DOHH2 (cell line): Measurements from ENCODE around the gene NT5C3B.
A peak's percentile ranks its signal among the peaks of the same experiment; 100 is the strongest.
"Not testable (repeated sequence)": the region's sequence is repeated elsewhere in the genome, so short reads cannot be mapped to it uniquely, and the experiment has no call there.

Source experiments
- H3F3A ChIP-seq: fragments of 200-600 bp; sonication (generic), shearing (Covaris generic); 2 replicates; pipeline ENCODE4 v1.6.0; 2016; ENCODE audit warnings: antibody characterized with exemption, mild to moderate bottlenecking; ENCODE audit not compliant: control insufficient read depth, insufficient read depth
- H3K27ac ChIP-seq: fragments of 200-600 bp; sonication (generic); 2 replicates; pipeline ENCODE4 v1.5.1; 2014; ENCODE audit warnings: low read depth, mild to moderate bottlenecking, low read length, moderate library complexity
- H3K27me3 ChIP-seq: fragments of 200-600 bp; sonication (generic); 2 replicates; pipeline ENCODE4 v1.6.1; 2014; ENCODE audit warnings: mild to moderate bottlenecking, low read length, mixed read lengths; ENCODE audit not compliant: control insufficient read depth
- H3K36me3 ChIP-seq: fragments of 200-600 bp; sonication (generic); 2 replicates; pipeline ENCODE4 v1.6.1; 2014; ENCODE audit warnings: mild to moderate bottlenecking, low read length, moderate library complexity, mixed read lengths; ENCODE audit not compliant: control insufficient read depth
- H3K4me1 ChIP-seq: fragments of 200-600 bp; sonication (generic); 2 replicates; pipeline ENCODE4 v1.6.1; 2014; ENCODE audit warnings: mild to moderate bottlenecking, low read length, mixed read lengths; ENCODE audit not compliant: control insufficient read depth
- H3K4me2 ChIP-seq: fragments of 200-600 bp; sonication (generic); 2 replicates; pipeline ENCODE4 v1.6.0; 2014; ENCODE audit warnings: mild to moderate bottlenecking, low read length, moderate library complexity
- H3K4me3 ChIP-seq: fragments of 200-600 bp; sonication (generic); 2 replicates; pipeline ENCODE4 v1.5.1; 2014; ENCODE audit warnings: mild to moderate bottlenecking, low read length, mixed read lengths
- H3K79me2 ChIP-seq: fragments of 200-600 bp; sonication (generic); 2 replicates; pipeline ENCODE4 v1.6.1; 2014; ENCODE audit warnings: mild to moderate bottlenecking, low read length, mixed read lengths; ENCODE audit not compliant: control insufficient read depth
- H3K9me2 ChIP-seq: fragments of 200-600 bp; sonication (generic); replicated peaks from 2 replicates; pipeline ENCODE4 v1.6.1; 2014; ENCODE audit warnings: mild to moderate bottlenecking, low read length, mixed read lengths; ENCODE audit not compliant: control insufficient read depth
- H3K9me3 ChIP-seq: fragments of 200-600 bp; sonication (generic); 2 replicates; pipeline ENCODE4 v1.6.1; 2014; ENCODE audit warnings: antibody characterized with exemption, low read length, mixed read lengths; ENCODE audit not compliant: control insufficient read depth, insufficient read depth
- H4K20me1 ChIP-seq: fragments of 200-600 bp; sonication (generic); 2 replicates; pipeline ENCODE4 v1.6.0; 2014; ENCODE audit warnings: low read depth, mild to moderate bottlenecking, antibody characterized with exemption, low read length, moderate library complexity; ENCODE audit not compliant: control insufficient read depth, insufficient read depth
- CTCF ChIP-seq: fragments of 200-600 bp; sonication (generic); IDR thresholded peaks from one replicate; pipeline ENCODE4 v1.5.1; 2014; ENCODE audit warnings: antibody characterized with exemption, mild to moderate bottlenecking, low read depth, low read length; ENCODE audit not compliant: poor library complexity, severe bottlenecking
- EZH2phosphoT487 ChIP-seq: fragments of 200-600 bp; sonication (generic); IDR thresholded peaks from 2 replicates; pipeline ENCODE4 v1.6.1; 2017; ENCODE audit warnings: borderline replicate concordance, mild to moderate bottlenecking, antibody characterized with exemption, low read length, moderate library complexity, mixed read lengths

NT5C3B gene

GRCh38 chr17:41837761-41838538 is 1.9 kb upstream of the NT5C3B start, which contains the start of gene KLHL10:
Gene KLHL10, plus strand, starts transcription at chr17:41837825. Its CDS starts 108 bp downstream, at chr17:41837933.
- Histone ChIP-seq H3F3A (no peaks in the 10 kb centered on the region), H3K4me2 (peak within 1 kb of the TSS; percentile 87), H3K36me3 (peaks cover 14% of the 10 kb centered on the region), H3K9me3 (no peaks in the 10 kb centered on the region), H3K9me2 (no peaks in the 10 kb centered on the region), H3K27ac (no peak within 1 kb of the TSS), H3K27me3 (no peaks in the 10 kb centered on the region), H4K20me1 (no peaks in the 10 kb centered on the region), H3K4me3 (peak within 1 kb of the TSS; percentile 96), H3K4me1 (peaks cover 17% of the 10 kb centered on the region), H3K79me2 (peaks cover 15% of the 10 kb centered on the region)
- TF ChIP-seq CTCF (no peak), EZH2phosphoT487 (no peak)

GRCh38 chr17:41836550-41837196 is 641 bp upstream of the NT5C3B start:
- Histone ChIP-seq H3K4me3 (peak overlapping the region; percentile 96), H3K9me3 (no peaks in the 10 kb centered on the region), H3F3A (no peaks in the 10 kb centered on the region), H3K36me3 (peaks cover 22% of the 10 kb centered on the region), H3K4me2 (peak overlapping the region; percentile 87), H3K79me2 (peaks cover 15% of the 10 kb centered on the region), H3K27ac (no peak overlapping the region), H3K4me1 (peaks cover 17% of the 10 kb centered on the region), H3K27me3 (no peaks in the 10 kb centered on the region), H4K20me1 (no peaks in the 10 kb centered on the region), H3K9me2 (no peaks in the 10 kb centered on the region)
- no peak for TF ChIP-seq EZH2phosphoT487
- TF ChIP-seq CTCF, result no peak

- Histone ChIP-seq H3K9me2 (no peaks in the 10 kb centered on the region), H3K4me1 (peaks cover 17% of the 10 kb centered on the region), H3K4me2 (peak overlapping the region; percentile 87), H3K36me3 (peaks cover 33% of the 10 kb centered on the region), H4K20me1 (no peaks in the 10 kb centered on the region), H3F3A (no peaks in the 10 kb centered on the region), H3K79me2 (peaks cover 15% of the 10 kb centered on the region), H3K27ac (no peak overlapping the region), H3K27me3 (no peaks in the 10 kb centered on the region), H3K4me3 (peak overlapping the region; percentile 96), H3K9me3 (no peaks in the 10 kb centered on the region)
- TF ChIP-seq CTCF (no peak), EZH2phosphoT487 (no peak)
Measured at GRCh38 chr17:41835214-41835799, 725 bp downstream of the NT5C3B start.

GRCh38 chr17:41829961-41830360 is 6.1 kb downstream of the NT5C3B start:
- not testable (repeated sequence) for H4K20me1 ChIP-seq, H3K4me3 ChIP-seq, H3K9me2 ChIP-seq, H3K27me3 ChIP-seq, H3K4me1 ChIP-seq, H3K9me3 ChIP-seq, H3K79me2 ChIP-seq, H3K27ac ChIP-seq, H3K4me2 ChIP-seq, H3F3A ChIP-seq
- H3K36me3 ChIP-seq, result peaks cover 59% of the 10 kb centered on the region
